Measurements from ENCODE around the gene SLC49A3. TPM values are rescaled to one million over a fixed set of nuclear protein-coding genes. Genes with fewer than 3 reads are reported as not detected.

Gene SLC49A3
- total and polyA plus RNA-seq, 2 of the 13 experiments (the other 11 are each of a cell fraction or from before 2014, with no cell fraction given), result 0.07 to 0.17 TPM

- TF ChIP-seq GRHL1 (CRISPR knock-in tag; conservative IDR thresholded peaks at IDR 0.05), result no peak
- TF ChIP-seq E2F5 (CRISPR knock-in tag; conservative IDR thresholded peaks at IDR 0.05), result peak; percentile 84
- no peak for TF ChIP-seq KAT7 (CRISPR knock-in tag; IDR thresholded peaks at IDR 0.05; ENCODE audit: borderline replicate concordance)
- peak; percentile 51; the same call in 1 of the 2 replicates for TF ChIP-seq PAXIP1 (CRISPR knock-in tag; conservative IDR thresholded peaks at IDR 0.05)
- peak; percentile 28; the same call in 1 of the 2 replicates for TF ChIP-seq BRF2 (CRISPR knock-in tag; IDR thresholded peaks at IDR 0.05)
- TF ChIP-seq ZBTB39 (CRISPR knock-in tag; IDR thresholded peaks at IDR 0.05), result 0 out of 2 replicates have a peak, but pooled peaks have one; percentile 42
- no peak for TF ChIP-seq SIN3A (IDR thresholded peaks at IDR 0.05; ENCODE audit: borderline replicate concordance, low read depth, low read length)
- TF ChIP-seq ZNF253 (CRISPR knock-in tag; IDR thresholded peaks at IDR 0.05; ENCODE audit: borderline replicate concordance), result no peak
- TF ChIP-seq BATF2 (CRISPR knock-in tag; IDR thresholded peaks at IDR 0.05), result peak; percentile 71; the same call in 1 of the 2 replicates
- no peak for TF ChIP-seq ZNF746 (CRISPR knock-in tag; IDR thresholded peaks at IDR 0.05)
- no peak for TF ChIP-seq ZNF20 (CRISPR knock-in tag; IDR thresholded peaks at IDR 0.05)
- TF ChIP-seq ZNF280B (CRISPR knock-in tag; IDR thresholded peaks at IDR 0.05; ENCODE audit: borderline replicate concordance), result no peak
- no peak for TF ChIP-seq KLF6 (CRISPR knock-in tag; IDR thresholded peaks at IDR 0.05)
Measured at GRCh38 chr4:673349-674091, 15.4 kb downstream of the SLC49A3 start (continued).
